GM06990 (cell line): ENCODE results near the gene AK5.

ENCODE experiments used
- DNase-seq: peaks from one replicate; pipeline ENCODE4 v3.0.0-alpha.2; 2011; ENCODE audit not compliant: insufficient read length; ENCODE audit errors: extremely low read depth
- H3K27me3 ChIP-seq: replicated peaks from 2 replicates; pipeline ENCODE4 v1.6.0; 2011; ENCODE audit warnings: low read length; ENCODE audit not compliant: control insufficient read depth, insufficient read depth
- H3K36me3 ChIP-seq: 2 replicates; pipeline ENCODE4 v1.5.1; 2011; ENCODE audit warnings: low read length; ENCODE audit not compliant: control insufficient read depth, insufficient read depth
- H3K4me3 ChIP-seq: replicated peaks from 2 replicates; pipeline ENCODE4 v1.5.1; 2011; ENCODE audit warnings: low read depth, mild to moderate bottlenecking, control low read depth, low read length
- TF ChIP-seq, protein P1 (sequence below): IDR thresholded peaks from 2 replicates; pipeline ENCODE4 v1.5.1; 2011; ENCODE audit warnings: low read length, control low read depth, mild to moderate bottlenecking, inconsistent platforms; ENCODE audit not compliant: insufficient read depth, poor library complexity, severe bottlenecking

Gene AK5

DNA sequence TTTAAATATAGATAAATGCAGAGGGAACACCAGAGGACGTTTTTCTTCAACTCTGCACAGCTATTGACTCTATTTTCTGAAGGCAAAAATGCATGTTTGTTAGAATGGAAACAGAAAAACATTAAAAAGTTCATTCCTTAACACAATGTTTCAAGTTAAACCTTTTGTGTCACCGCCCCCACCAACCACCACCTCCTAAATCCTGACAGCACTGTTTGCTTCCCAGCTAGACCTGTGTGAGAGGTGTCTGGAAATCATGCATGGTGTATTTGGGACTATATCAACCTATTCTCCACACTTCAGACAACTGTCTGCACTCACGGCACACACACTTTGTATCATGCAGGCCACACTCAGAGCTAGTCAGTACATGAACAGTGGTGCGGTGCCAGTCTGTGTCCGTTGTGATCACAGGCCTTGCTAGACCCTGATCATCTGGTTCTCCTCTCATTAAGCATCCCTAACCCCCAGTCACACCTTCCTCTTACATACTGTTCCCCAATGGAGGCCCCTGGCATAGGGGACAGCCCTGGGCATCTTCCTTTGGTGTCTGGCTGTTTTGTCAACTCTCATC lies 276.9 kb downstream of the AK5 start:
- H3K36me3 ChIP-seq, result peaks cover 3% of the 10 kb centered on the region; the same call in 1 of the 2 replicates
- TF ChIP-seq, protein P1, sequence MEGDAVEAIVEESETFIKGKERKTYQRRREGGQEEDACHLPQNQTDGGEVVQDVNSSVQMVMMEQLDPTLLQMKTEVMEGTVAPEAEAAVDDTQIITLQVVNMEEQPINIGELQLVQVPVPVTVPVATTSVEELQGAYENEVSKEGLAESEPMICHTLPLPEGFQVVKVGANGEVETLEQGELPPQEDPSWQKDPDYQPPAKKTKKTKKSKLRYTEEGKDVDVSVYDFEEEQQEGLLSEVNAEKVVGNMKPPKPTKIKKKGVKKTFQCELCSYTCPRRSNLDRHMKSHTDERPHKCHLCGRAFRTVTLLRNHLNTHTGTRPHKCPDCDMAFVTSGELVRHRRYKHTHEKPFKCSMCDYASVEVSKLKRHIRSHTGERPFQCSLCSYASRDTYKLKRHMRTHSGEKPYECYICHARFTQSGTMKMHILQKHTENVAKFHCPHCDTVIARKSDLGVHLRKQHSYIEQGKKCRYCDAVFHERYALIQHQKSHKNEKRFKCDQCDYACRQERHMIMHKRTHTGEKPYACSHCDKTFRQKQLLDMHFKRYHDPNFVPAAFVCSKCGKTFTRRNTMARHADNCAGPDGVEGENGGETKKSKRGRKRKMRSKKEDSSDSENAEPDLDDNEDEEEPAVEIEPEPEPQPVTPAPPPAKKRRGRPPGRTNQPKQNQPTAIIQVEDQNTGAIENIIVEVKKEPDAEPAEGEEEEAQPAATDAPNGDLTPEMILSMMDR, result no peak
- H3K27me3 ChIP-seq, result no peaks in the 10 kb centered on the region
- no peak overlapping the region for H3K4me3 ChIP-seq
- DNase-seq, result no peak

DNA sequence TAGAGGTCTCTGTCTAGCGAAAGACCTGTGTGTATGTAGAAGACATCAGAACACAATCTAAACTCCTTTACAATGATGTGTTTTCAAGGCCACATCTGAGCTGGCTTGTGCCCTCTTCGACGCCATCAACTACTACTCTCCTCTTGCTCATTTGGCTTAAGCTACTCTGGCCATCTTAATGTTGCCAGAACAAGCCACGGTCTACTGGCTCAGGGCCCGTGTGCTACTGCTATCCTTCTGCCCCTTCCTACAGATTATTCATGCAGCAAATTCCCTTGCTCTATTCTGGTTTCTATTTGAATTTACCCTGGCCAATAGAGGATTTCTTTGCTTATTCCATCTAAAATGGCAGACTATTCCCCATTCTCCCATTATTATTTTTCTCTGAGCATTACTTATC lies 278.9 kb downstream of the AK5 start:
- Histone ChIP-seq H3K4me3 (no peak overlapping the region), H3K27me3 (no peaks in the 10 kb centered on the region), H3K36me3 (peaks cover 3% of the 10 kb centered on the region; the same call in 1 of the 2 replicates)
- no peak for DNase-seq
- TF ChIP-seq, protein P1, result no peak

DNA sequence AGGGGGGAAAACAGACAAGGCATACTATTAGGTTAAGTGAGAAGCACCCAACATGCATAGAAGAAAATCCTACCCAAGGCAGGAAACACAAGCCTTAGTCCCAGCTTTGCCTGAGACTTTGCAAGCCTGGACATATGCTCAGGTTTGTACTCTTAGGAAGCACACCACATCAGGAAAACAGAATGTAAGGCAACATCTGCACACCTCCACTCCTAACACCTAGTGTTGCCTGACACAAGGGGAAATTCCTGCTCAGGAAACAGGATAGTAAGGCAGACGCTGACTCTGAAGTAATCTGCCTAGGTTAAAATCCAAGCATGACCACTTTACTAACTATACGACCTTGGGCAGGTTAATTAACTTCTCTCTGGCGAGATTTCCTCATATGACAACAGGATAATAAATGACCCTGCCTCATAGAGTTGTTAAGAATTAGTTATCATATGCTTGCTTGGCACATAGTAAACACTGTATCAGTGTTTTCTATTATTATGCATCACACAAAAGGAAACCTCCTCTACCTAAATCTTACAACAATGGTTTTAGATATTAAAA lies 280.9 kb downstream of the AK5 start:
- H3K36me3 ChIP-seq, result peaks cover 3% of the 10 kb centered on the region
- TF ChIP-seq, protein P1, result no peak
- no peak for DNase-seq

DNA sequence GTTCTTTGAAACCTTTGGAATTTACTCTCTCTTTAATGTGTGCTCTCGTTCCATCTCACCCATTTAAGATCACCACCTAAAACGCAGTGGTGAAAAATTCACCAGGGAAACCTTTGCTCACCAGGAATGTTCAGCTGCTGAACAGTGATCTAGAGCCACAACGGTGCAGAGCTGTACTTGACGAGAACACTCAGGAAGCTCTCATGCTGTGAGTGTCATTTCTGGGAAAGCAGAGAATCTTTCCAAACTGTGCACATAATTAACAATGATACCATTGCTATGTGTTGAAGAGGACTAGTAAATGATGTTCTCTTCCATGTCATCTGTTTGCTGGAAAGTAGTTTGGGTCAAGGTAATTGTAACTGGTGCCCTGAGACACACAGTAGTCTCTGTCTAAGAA lies 283.5 kb downstream of the AK5 start:
- H3K27me3 ChIP-seq, result no peaks in the 10 kb centered on the region
- H3K36me3 ChIP-seq, result peaks cover 3% of the 10 kb centered on the region
- DNase-seq, result no peak
- TF ChIP-seq, protein P1, result no peak
- no peak overlapping the region for H3K4me3 ChIP-seq

More for the DNA sequence above, 280.9 kb downstream of the AK5 start:
- Histone ChIP-seq H3K27me3 (no peaks in the 10 kb centered on the region), H3K4me3 (no peak overlapping the region)

DNA sequence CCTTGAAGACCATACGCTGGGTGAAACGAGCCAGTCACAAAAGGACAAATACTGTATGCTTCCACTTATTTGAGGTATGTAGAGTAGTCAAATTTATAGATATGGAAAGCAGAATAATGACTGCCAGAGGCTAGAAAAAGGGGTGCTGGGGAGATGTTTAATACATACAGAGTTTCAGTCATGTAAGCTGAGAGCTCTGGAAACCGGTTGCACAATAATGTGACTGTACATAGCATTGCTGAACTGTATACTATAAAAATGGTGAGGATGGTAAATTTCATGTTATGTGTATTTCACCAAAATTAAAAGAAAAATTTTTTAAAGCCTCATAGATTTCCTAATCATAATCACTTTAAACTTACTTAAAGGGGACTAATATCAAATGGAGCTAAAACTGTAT lies 289.8 kb downstream of the AK5 start:
- no peak for DNase-seq
- TF ChIP-seq, protein P1, result no peak
- no peaks in the 10 kb centered on the region for H3K27me3 ChIP-seq
- H3K4me3 ChIP-seq, result no peak overlapping the region
- peaks cover 4% of the 10 kb centered on the region for H3K36me3 ChIP-seq
